NB4 (cell line): ENCODE data around the gene EPPIN.

Source experiments
- CTCF ChIP-seq: IDR thresholded peaks from one replicate; pipeline ENCODE4 v1.5.1; 2012; ENCODE audit warnings: low read depth, low read length
- POLR2A ChIP-seq: IDR thresholded peaks from 2 replicates; pipeline ENCODE4 v1.6.1; 2011; ENCODE audit warnings: mild to moderate bottlenecking; ENCODE audit not compliant: insufficient read length; ENCODE audit errors: extremely low read depth

- TF ChIP-seq CTCF (no peak), POLR2A (no peak)
Measured at GRCh38 chr20:45506398-45506797, 40.8 kb downstream of the EPPIN start.
